Anterior cingulate cortex (tissue), 58 donors: ENCODE data around the gene CDC73.

Source experiments
- DNase-seq, 58 donors: peaks; one replicate each; lab custom pipeline; 2025; lab: John Stamatoyannopoulos, UW

CDC73 gene

GRCh38 chr1:193121616-193122593 is at the start of gene CDC73:
CDC73 (plus strand) TSS chr1:193122031; CDS start chr1:193122201, 170 bp downstream.
- DNase-seq: peak; percentile 74 to 99 (median 94)

DNA sequence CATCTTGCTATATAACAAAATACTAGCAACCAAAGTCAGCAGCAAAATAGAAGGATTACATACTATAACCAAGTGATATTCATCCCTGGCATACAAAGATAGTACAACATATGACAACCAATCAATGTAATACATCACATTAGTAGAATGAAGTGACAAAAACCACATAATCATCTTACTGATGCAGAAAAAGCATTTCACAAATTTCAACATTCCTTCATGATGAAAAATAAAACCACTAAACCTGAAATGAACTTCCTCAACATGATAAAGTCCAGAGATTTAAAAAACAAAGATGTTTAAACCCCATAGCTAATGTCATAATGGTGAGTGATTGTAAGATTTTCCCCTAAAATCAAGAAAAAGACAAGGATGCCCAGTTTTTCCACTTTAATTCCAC is 43.8 kb upstream of the CDC73 start:
- DNase-seq: no peak

- no peak for DNase-seq
Measured at GRCh38 chr1:193079187-193079586, 42.6 kb upstream of the CDC73 start.

- no peak for DNase-seq
Measured at GRCh38 chr1:193083365-193084088, 38.3 kb upstream of the CDC73 start.

- no peak for DNase-seq
Measured at GRCh38 chr1:193085263-193085662, 36.6 kb upstream of the CDC73 start.

GRCh38 chr1:193086342-193086741 is 35.5 kb upstream of the CDC73 start:
- DNase-seq: no peak

DNA sequence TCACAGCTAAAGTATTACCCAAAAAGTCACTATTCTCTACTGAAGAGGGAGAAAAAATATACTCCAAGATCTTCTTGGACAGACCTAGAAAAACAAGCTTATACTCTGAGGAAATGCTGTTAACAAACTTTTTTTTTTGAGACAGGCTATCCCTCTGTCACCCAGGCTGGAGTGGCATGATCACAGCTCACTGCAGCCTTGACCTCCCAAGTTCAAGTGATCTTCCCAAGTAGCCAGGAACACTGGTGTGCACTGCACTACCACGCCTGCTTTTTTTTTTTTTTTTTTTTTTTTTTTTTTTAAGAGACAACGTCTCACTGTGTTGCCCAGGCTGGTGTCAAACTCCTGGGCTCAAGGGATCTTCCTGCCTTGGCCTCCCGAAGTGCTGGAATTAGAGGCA is 33.9 kb upstream of the CDC73 start:
- DNase-seq: no peak

- DNase-seq: no peak
Measured at GRCh38 chr1:193090865-193091264, 31.0 kb upstream of the CDC73 start.

GRCh38 chr1:193094112-193094511 is 27.7 kb upstream of the CDC73 start:
- DNase-seq: no peak

- no peak for DNase-seq
Measured at GRCh38 chr1:193102662-193103061, 19.2 kb upstream of the CDC73 start.

- DNase-seq: peak in 1 of 58 donors; percentile 34
Measured at GRCh38 chr1:193103759-193104501, 17.9 kb upstream of the CDC73 start.

DNA sequence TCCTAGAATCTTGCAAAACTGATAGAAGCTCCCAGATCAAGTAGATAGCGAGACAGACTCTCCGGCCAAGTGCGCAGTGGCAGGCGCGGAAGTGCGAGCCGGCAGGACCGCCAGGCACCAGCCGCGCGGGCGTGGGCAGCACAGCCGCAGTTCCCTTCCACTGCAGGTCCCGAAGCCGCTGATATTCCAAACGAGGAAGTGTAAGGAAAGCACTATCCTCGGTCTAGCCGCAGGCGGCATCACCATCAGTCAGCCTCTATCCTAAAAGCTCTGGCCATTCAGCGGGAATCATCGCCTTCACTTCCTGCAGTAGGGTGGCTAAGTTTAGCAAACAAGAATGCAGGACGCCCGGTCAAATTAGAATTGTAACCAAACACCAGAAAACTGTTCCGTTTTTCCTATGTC is 17.3 kb upstream of the CDC73 start:
- DNase-seq: peak in 50 of 58 donors; percentile 5 to 66 (median 28)

DNA sequence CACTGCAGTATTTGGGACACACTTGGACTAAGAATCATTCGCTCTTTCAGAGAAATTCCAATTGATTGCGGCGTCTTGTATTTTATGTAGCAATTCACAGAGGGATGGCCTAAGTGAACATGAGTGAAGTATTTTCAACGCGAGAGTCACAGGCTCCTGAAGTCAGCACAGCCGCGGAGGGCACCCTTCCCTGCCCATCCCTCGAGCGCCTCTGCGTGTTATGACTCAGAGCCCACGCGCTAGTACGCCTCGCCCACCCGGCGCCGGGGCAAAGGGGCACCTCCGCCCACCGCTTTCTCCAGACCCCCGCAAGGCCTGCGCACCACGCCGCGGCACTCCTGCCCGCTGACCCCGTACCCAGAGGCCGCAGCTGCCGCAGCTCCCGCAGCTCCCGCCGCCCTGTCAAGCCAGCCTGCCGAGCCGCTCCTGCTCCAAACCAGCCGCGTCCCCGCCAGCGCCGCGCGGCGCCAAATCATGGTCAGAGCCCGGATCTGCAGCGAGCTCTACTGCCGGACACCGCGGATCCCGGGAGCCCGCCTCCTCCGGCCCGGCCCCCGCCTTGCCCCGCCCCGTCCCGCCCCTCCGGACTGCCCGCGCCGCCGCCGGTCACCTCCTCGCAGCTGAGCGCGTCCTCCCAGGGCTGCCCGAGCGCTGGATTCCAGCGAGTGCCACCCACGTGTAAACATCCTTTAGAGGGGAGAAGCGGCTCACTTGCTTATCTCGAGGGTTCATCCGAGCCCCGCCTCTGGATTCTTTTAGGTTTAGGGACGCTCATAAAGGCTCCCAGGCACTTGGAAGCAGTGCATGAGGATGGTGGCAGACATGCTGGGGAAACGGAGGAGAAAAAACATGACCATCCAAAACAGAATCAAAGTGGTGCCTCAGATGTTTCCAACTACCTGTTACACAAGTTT is 16.7 kb upstream of the CDC73 start, which contains the start of gene GLRX2:
Gene GLRX2 (minus strand): TSS at position 508 of the 914 bp plus-strand sequence. CDS start 32 bp downstream, at position 476.
- peak; percentile 19 to 93 (median 82) for DNase-seq

DNA sequence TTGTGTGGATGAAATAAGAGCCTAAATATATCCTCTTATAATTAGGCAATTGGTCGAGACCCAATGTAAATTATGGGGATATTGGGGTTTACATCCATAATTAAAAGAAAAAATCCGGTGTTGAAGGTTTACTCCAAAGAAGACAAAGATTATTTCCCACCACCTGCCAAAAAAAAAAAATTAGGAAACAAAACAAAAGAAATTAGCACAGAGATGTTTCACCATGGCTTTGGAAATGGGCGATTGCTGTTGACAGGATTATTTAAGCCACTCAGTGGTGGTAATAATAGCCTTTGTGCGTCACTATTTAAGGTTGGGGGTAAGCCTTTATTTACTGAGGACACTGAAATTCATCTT is 16.0 kb upstream of the CDC73 start:
- no peak for DNase-seq

GRCh38 chr1:193108471-193108870 is 13.4 kb upstream of the CDC73 start:
- no peak for DNase-seq

DNA sequence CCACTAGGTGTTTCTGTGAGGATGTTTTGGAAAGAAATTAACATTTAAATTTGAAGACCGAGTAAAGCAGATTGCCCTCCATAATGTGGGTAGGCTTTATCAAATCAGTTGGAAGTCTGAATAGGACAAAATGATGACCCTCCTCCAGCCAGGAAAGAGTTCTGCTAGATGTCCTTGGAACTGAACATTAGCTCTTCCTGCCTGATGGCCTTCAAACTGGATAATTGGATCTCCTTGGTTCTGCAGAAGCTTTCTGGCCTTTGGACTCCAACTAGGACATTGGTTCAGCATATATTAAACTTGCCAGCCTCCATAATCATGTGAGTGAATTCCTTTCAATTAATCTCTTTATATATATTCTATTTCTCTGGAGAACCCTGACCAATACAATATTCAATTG is 12.2 kb upstream of the CDC73 start:
- no peak for DNase-seq

DNA sequence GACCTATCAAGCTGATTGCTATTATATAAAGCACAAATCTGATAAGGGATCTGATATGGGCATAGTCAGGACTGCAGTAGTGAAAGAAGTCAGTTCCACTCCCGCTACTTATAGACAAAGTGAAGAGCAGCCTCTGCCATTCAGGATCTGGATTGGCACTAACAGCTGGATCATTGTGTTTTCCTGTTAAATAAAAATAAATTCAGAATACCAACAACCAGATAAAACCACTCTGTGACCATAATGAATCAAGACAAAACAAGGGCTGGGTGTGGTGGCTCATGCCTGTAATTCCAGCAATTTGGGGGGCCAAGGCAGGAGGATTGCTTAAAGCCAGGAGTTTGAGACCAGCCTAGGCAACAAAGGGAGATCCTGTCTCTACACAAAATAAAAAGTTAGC is 11.6 kb upstream of the CDC73 start:
- DNase-seq: no peak

DNA sequence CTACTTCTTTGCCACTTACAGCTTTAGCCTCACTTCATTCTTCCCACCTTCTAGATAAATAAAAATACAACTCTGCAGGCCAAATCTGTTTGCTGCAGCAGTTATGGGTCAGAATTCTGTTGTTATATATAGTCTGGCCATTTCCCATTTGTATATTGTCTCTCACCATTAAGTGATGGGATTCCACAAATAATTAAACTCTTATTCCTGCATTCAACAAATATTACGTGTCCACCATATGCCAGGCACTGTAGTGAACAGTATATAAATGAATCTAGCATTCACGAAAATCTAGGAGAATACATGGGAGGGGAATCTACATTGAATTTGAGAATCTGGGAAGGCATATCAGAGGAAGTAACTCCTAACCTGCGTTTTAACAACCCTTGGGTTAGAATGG is 11.0 kb upstream of the CDC73 start:
- DNase-seq: no peak

DNA sequence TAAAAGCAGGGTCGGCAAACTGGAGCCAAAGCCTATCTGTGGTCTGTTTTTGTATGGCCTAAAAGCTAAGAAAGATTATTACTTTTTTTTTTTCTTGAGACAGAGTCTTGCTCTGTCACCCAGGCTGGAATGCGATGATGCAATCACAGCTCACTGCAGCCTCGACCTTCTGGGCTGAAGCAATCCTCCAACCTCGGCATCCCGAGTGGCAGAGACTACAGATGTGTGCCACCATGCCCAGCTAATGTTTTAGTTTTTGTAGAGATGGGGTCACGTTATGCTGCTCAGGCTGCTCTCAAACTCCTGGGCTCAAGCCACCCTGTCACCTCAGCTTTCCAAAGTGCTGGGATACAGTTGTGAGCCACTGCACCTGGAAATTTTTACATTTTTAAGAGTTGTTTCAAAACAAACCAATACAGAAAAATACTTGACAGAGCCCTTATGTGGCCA is 10.2 kb upstream of the CDC73 start:
- peak in 2 of 58 donors; percentile 6 to 21 for DNase-seq
